HG03575 (cell line): Measurements from ENCODE around the gene GAS6.

Source experiments
- ATAC-seq: cut with Tn5 transposase; IDR thresholded peaks from one replicate; pipeline ENCODE4 v1.9.1; 2021; ENCODE audit not compliant: unreplicated experiment, insufficient number of reproducible peaks, low FRiP score; ENCODE audit errors: extremely low read depth

GAS6 gene

DNA sequence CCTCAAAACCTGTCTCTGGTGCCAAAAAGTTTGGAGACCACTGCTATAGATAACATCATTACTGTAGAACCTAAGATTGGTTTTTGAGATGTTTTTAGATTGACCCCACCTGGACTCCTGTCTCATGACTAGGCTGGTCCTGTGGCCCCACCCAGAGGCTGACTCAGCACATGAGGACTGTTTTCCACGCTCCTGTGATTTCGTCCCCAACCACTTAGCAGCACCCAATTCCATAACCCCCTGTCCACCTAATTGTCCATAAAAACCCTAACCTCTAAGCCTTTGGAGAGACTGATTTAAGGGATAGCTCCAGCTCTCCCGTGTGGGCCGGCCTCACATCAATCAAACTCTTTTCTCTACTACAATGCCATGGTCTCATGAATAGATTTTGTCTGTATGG is 25.6 kb upstream of the GAS6 start:
- ATAC-seq, result no peak

- ATAC-seq, result no peak
Measured at GRCh38 chr13:113888701-113889330, 24.9 kb upstream of the GAS6 start.

DNA sequence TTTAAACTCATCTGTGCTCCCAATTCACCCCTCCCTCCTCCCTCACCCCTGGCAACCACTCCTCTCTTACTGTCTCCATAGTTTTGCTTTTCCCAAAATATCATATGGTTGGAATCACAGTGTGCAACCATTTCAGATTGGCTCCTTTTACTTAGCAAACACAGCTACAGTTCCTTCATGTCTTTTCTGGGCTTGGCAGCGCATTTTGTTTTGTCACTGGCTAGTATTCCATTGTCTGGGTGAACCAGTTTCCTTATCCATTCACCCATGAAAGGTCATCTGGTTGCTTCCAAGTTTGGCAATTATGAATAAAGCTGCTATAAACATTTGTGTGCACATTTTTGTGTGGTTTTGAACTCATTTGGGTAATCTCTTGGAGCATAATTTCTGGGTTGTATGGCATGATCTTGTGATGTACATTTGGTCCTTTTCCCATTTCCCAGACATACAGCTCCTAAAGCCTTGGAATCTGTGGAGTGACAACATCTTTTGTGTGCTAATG is 23.9 kb upstream of the GAS6 start:
- no peak for ATAC-seq

DNA sequence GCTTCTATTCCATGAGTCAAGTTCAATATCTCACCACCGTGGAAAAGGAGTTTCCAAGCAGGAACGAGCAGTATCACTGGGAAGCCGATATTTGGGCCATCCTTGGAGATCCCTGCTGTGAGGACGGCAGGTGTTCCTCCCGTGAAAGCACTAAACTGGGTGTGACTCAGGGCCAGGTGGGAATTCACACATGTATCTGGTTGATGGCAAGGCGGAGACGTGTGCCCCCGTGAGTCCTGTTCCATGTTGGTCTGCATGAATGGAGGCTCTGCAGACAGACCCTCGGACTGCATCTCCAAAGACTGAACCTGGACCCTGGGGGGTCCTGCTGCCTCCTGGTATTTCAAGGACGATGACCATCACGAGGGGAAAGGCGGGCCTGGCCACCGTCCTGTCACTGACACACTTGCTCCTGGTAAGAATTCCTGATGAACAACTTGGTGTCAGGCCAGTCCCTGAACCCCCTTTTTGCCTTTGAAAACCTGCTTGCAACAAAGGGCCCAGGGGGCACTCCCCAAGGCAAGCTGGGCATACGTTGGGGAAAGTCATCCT is 22.8 kb upstream of the GAS6 start:
- no peak for ATAC-seq

DNA sequence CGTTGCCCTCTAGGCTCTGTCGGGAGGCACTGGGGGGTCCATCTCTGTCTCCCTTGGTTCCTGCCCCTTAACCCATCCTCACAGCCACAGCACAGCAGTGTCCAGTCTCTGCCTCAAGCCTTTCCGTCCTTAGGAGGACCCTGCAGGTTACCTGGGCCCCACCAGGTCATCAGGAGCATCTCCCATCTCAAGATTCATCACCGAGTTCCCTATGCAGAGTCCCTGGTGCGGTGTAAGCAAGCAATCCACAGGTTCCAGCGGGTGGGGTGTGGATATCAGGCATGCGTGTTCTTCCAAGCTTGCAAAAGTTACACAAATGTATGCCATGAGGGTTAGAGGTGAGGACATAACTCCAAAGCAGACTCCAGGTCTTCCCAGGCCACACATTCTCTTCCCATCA is 20.9 kb upstream of the GAS6 start:
- ATAC-seq, result no peak

- ATAC-seq, result no peak
Measured at GRCh38 chr13:113883921-113884804, 20.3 kb upstream of the GAS6 start.

DNA sequence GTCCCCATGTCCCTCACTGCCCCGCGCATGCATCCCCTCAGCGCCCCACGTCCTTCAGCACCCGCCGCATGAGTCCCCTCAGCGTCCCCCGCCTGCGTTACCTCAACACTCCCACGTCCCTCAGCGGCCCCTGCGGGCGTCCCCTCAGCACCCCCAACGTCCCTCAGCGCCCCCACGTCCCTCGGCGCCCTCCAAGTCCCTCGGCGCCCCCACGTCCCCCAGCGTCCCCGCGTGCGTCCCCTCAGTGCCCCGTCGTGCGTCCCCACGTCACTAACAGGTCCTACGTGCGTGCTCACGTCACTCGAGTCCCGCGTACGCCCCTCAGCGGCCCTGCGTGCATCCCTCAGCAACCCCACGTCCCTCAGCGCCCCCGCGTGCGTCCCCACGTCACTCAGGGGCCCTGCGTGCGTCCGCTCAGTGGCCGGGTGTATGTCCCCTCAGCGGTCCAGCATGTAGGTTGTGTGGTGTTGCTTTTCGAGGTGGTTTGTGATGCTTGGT is 19.5 kb upstream of the GAS6 start:
- no peak for ATAC-seq

GRCh38 chr13:113882716-113883115 is 18.8 kb upstream of the GAS6 start:
- ATAC-seq, result no peak

- ATAC-seq, result no peak
Measured at GRCh38 chr13:113882267-113882630, 18.4 kb upstream of the GAS6 start.

GRCh38 chr13:113881614-113882266 is 17.9 kb upstream of the GAS6 start:
- ATAC-seq, result no peak

- no peak for ATAC-seq
Measured at GRCh38 chr13:113880651-113881611, 17.1 kb upstream of the GAS6 start.

GRCh38 chr13:113879494-113880360 is 15.9 kb upstream of the GAS6 start:
- ATAC-seq, result no peak

- no peak for ATAC-seq
Measured at GRCh38 chr13:113879017-113879416, 15.1 kb upstream of the GAS6 start.

GRCh38 chr13:113877149-113877990 is 13.5 kb upstream of the GAS6 start:
- ATAC-seq, result no peak

GRCh38 chr13:113876346-113877148 is 12.7 kb upstream of the GAS6 start:
- ATAC-seq, result no peak

DNA sequence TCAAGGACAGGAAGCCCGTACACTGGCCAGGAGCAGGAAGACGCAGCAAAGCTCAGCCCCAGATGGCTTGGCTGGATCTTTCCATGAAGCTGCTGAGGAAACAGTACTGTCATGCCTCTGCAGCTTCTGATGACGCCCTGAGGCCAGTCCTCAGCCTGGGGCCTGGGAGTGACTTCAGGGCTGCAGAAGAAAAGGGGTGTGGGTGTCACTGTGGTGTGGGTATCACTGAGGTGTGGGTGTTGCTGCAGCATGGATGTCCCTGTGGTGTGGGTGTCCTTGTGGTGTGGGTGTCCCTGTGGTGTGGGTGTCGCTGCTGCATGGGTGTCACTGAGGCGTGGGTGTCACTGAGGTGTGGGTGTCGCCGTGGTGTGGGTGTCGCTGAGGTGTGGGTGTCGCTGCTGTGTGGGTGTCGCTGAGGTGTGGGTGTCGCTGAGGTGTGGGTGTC is 12.0 kb upstream of the GAS6 start:
- ATAC-seq, result no peak
